GM20000 (cell line): ENCODE results near the gene CADM2.

Experiments used
- DNase-seq: peaks from one replicate; pipeline ENCODE4 v3.0.0; 2012; ENCODE audit warnings: low spot score
- TF ChIP-seq, protein P1 (sequence below): IDR thresholded peaks from 2 replicates; pipeline ENCODE4 v1.5.1; 2012; ENCODE audit warnings: mild to moderate bottlenecking, control low read depth; ENCODE audit errors: extremely low read depth, missing control alignments

CADM2 gene

DNA sequence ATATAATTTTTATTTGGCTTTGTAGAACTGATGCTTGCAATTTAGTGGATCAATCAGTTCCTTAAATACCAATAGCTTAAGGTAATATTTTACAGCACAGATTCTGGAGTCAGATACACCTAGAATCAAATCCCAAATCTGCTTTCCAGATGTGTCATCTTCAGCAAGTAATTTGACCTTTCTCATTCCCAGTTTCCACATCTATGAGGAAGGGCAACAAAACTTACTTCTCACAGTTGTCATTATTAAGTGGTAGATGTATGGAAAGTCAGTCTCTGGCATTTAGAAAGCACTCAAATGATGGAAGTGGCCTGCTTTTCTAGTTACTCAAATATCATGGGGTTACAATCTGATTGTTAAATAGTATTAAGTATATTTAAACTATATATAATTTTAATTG is 767.0 kb downstream of the CADM2 start:
- TF ChIP-seq, protein P1, sequence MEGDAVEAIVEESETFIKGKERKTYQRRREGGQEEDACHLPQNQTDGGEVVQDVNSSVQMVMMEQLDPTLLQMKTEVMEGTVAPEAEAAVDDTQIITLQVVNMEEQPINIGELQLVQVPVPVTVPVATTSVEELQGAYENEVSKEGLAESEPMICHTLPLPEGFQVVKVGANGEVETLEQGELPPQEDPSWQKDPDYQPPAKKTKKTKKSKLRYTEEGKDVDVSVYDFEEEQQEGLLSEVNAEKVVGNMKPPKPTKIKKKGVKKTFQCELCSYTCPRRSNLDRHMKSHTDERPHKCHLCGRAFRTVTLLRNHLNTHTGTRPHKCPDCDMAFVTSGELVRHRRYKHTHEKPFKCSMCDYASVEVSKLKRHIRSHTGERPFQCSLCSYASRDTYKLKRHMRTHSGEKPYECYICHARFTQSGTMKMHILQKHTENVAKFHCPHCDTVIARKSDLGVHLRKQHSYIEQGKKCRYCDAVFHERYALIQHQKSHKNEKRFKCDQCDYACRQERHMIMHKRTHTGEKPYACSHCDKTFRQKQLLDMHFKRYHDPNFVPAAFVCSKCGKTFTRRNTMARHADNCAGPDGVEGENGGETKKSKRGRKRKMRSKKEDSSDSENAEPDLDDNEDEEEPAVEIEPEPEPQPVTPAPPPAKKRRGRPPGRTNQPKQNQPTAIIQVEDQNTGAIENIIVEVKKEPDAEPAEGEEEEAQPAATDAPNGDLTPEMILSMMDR = no peak
- DNase-seq = no peak

DNA sequence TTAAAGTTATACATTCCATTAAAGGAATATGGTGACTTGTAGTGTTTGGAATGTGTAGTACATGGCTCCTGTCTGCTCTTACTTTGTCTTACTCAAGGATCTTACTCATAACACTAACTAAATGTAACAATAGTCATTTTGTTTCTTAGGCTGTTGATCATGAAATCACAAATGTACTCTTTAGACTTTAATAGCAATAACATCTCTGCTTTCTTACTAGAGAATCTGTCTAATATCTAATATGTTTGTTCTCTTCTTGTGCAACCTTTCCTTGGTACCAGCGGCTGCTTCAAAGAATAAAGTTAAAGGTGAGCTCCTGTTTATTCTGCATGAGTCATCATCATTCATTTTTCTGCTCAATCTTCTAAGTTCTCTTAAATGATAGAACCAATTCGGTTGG is 767.5 kb downstream of the CADM2 start:
- TF ChIP-seq, protein P1 = no peak
- no peak for DNase-seq

DNA sequence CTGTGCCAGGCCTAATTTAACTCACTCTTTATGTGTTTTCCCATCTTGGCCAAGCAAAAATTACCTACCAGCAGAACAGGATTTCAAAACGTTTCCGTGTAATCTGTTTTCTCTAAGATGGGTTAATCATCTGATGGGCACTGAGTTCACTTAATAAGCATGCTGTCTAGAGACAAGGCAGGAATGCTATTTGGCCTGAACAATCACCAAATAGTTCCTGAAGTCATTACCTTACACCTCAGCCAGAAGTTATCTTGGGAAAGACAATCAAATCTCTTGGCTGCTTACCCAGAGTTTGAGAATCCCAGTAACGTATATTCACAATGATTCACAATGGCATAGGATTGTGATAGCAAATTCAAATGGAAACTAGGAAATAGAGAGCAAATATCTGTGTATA is 779.1 kb downstream of the CADM2 start:
- DNase-seq = no peak

DNA sequence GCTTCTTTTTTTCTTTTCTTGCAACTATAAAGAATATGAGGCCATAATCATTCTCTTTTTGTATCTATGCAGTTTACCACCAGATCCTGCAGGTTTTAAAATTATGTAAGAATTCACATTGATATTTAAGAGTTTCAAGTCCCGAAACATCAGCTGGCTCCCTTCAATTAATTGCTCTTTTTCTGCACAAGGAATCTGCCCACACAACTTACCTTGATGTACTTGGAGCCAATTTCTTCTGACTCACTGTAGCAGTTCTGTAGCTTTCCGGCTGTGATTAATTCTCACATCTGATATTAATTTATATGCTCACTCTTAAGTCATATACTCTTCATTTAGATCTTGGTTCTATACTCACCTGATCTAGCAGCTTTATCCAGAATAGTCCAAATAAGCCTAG is 781.8 kb downstream of the CADM2 start:
- TF ChIP-seq, protein P1 = no peak
- DNase-seq = no peak

More for the DNA sequence above, 779.1 kb downstream of the CADM2 start:
- TF ChIP-seq, protein P1 = no peak

DNA sequence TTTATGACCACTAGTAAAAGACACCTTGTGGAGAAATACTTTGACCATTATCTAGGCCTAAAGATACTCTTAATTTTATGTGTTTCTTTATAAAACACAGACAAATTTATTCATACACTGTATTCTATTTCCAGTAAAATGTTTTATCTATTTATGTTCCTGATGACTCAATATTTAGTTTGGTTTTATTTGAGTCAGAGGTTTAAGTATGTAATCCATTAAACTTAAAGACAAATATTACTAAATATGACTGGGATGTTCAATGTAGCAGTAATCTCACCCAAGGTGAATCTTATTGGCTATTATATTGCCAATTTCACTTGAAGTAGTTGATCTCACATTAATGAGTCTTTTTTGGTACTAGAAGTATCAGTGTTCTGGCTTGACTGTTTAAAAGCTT is 799.7 kb downstream of the CADM2 start:
- TF ChIP-seq, protein P1 = no peak
- DNase-seq = no peak

DNA sequence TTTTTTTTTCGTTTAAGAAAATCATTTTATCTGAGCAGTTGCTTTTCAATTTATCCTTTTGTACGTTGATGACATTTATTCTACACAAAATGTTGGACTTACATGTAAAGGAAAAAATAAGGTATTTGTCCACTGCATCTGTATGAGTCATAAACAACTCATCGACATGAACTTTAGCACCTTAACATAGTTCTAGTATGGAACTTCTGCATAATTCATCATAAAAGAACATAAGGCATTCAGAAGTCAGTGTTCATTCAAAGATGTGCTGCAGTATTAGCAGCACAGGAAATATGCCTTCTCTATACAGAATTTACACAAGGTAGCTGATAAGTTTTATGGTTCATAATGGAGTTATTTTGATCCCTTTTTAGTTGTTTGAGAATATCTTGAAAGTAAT is 801.6 kb downstream of the CADM2 start:
- no peak for DNase-seq
- TF ChIP-seq, protein P1 = no peak

DNA sequence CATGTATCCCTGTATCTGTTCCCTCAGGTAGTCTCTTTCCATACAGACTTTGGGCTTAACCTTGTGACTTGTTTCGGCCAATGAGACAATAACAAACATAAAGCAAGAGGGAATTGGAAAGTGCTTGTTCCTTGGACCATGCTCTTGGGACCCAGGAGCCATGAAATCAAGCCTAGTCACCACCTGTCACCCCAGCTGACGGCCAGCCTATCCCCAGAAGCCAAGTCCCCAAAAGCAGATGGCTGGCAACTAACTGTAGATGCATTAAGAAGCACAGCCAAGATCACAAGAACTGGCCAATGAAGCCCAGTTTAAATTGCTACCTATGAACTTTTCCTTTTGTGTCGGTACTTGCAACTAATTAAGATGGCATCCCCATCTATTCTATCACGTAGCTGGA is 822.0 kb downstream of the CADM2 start:
- no peak for DNase-seq
- TF ChIP-seq, protein P1 = no peak

DNA sequence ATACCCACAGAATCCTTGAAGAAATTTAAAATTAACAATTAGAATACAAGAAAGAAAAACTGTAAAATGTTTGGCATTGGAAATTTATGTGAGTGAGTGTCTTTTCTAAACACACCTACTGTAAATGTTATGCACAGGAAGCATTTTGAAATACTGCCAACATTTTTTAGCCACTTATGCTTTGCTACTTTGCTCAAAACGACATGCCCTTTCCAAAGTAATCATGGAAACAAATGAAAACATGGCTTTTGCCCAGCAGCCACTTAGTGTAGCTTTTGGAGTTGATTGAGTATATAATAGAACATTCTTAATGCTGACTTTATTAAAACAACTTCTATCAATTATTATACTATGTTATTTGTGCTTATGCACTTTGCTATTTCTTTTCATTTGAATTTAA is 823.0 kb downstream of the CADM2 start:
- TF ChIP-seq, protein P1 = no peak
- no peak for DNase-seq
